Liver (tissue), 3 donors: ENCODE data around the gene TMEFF1.

Source experiments
- CTCF ChIP-seq: fragments of 150-350 bp; IDR thresholded peaks from 2 replicates; pipeline ENCODE4 v1.5.1; 2017; ENCODE audit warnings: improper control_type of control experiment, low read depth, low read length; ENCODE audit not compliant: missing input control
- EGR1 ChIP-seq, 2 donors: IDR thresholded peaks; 2 replicates each; pipeline ENCODE4 v1.6.1; 2016 to 2018; ENCODE audit warnings: antibody characterized with exemption in 2 of 2, low read depth in 2 of 2
- GABPA ChIP-seq, 2 donors: IDR thresholded peaks in 1 of 2; conservative IDR thresholded peaks in 1 of 2; 2 replicates each; pipeline ENCODE4 v1.6.1; 2016; ENCODE audit warnings: antibody characterized with exemption in 2 of 2, mild to moderate bottlenecking in 1 of 2, moderate library complexity in 1 of 2
- MAX ChIP-seq: IDR thresholded peaks from 2 replicates; pipeline ENCODE4 v1.6.1; 2016; ENCODE audit warnings: antibody characterized with exemption
- REST ChIP-seq: IDR thresholded peaks from 2 replicates; pipeline ENCODE4 v1.6.1; 2016; ENCODE audit warnings: antibody characterized with exemption, mild to moderate bottlenecking
- SP1 ChIP-seq: IDR thresholded peaks from 2 replicates; pipeline ENCODE4 v1.6.1; 2018; ENCODE audit warnings: antibody characterized with exemption, mild to moderate bottlenecking
- TAF1 ChIP-seq: conservative IDR thresholded peaks from 2 replicates; pipeline ENCODE4 v1.6.1; 2016; ENCODE audit warnings: antibody characterized with exemption, mild to moderate bottlenecking
- ZBTB33 ChIP-seq: IDR thresholded peaks from 2 replicates; pipeline ENCODE4 v1.6.1; 2016; ENCODE audit warnings: antibody characterized with exemption
- donor health status: healthy.
- donor health status: healthy.

GRCh38 chr9:100525563-100525962, 52.6 kb downstream of the TMEFF1 start:
- TF ChIP-seq MAX (no peak), CTCF (no peak), REST (no peak), TAF1 (no peak), GABPA (IDR thresholded peaks at IDR 0.05 in 1 of 2, conservative IDR thresholded peaks at IDR 0.05 in 1 of 2) (no peak), SP1 (no peak), EGR1 (IDR thresholded peaks at IDR 0.05; ENCODE audit: low read depth in 2 of 2) (no peak), ZBTB33 (no peak)
